DMS53 treated with DMSO at 0.1 percent for 48 hours (cell line): ENCODE results near the gene DAP.
"Not testable (repeated sequence)": the region's sequence is repeated elsewhere in the genome, so short reads cannot be mapped to it uniquely, and the experiment has no call there.

ENCODE experiments used
- DNase-seq: peaks from one replicate; lab custom pipeline; 2025; ENCODE audit not compliant: unreplicated experiment; lab: John Stamatoyannopoulos, UW

Gene DAP

DNA sequence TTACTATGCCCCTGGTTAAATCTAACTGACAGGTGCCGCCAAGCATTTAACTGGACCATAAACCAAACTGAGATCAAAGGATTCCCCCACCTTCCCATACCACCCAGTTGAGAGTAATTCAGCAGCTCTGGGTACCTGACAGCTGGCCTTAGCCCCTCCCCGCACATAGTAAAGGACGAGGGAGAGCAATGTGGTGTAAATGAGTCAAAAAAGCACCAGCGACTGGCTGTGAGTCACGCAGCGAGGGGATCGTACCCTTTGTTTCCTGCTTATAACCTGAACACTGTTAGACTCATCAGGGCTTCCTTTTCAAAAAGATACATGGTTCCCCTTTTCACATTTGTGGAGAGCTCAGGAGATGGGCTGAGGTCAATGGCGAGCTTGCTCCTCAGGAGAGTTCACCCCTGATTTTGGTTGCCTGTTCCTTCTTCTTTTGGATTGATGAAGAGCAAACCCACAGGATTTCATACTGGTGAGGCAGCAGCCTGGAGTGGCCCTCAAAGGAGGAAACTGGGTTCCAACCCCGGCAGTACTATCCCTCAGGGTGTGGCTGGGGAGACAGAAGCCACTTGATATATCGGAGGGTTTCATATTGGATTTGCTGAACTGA is 125.7 kb downstream of the DAP start:
- DNase-seq: no peak

DNA sequence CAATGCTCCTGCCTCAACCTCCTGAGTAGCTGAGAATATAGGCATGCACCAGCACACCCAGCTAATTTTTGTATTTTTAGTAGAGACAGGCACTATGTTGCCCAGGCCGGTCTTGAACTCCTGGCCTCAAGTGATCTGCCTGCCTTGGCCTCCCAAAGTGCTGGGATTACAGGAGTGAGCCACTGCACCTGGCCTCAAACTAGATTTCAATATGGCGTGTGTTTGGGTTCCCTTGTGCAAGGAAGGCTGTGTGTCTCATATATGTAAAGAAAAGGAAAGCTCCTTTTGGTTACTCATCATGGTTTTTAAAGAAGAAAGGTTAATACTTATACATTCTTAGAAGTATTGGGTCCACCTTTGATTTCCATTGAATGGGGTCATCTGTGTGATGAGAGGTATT is 126.5 kb downstream of the DAP start:
- no peak for DNase-seq

DNA sequence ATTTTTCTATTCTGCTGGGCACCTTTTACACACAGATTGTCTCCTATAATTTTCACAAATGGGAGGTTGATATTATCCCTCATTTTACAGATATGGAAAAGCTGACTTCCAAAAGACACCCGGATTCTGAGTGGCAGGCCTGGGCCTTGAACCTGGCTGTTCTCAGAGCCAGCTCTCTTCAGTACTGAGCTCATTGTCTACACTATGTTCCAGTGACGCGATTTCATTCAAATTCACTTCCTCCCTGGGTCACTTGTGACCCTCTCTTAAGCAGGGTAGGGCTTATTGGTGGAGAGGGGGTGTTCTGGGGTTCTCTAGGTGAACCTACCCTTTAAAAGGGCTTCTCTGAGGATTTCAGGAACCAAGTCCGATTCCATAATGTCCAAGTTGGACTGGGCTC is 127.0 kb downstream of the DAP start:
- no peak for DNase-seq

DNA sequence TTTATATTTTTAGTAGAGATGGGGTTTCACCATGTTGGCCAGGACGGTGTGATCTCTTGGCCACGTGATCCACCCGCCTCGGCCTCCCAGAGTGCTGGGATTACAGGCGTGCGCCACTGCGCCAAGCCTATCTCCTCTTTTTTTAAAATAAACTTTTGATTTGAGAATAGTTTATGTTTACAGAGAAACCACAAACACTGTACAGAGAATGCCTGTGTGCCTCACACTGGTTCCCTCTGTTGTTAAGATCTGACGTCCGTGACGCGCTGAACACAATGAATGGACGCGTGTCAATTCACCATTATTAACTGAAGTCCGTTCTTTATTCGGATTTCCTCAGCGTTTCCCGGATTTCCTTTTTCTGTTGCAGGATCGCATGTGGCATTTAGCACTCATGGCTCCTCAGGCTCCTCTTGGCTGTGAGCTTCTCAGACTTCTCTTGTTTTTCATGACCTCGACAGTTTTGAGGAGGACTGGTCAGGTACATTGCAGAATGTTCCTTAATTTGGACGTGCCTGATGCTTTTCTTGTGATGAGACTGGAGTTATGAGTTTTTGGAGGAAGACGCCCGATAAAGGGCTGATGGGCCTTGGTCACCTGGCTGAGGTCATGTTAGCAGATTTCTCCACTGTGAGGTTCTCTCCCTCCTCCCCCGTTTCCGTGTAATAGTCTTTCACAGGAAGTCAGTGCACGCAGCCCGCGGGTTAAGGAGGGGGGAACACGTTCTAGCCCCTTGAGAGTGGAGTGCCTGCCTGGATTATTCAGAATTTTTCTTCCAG is 127.6 kb downstream of the DAP start:
- DNase-seq: no peak

DNA sequence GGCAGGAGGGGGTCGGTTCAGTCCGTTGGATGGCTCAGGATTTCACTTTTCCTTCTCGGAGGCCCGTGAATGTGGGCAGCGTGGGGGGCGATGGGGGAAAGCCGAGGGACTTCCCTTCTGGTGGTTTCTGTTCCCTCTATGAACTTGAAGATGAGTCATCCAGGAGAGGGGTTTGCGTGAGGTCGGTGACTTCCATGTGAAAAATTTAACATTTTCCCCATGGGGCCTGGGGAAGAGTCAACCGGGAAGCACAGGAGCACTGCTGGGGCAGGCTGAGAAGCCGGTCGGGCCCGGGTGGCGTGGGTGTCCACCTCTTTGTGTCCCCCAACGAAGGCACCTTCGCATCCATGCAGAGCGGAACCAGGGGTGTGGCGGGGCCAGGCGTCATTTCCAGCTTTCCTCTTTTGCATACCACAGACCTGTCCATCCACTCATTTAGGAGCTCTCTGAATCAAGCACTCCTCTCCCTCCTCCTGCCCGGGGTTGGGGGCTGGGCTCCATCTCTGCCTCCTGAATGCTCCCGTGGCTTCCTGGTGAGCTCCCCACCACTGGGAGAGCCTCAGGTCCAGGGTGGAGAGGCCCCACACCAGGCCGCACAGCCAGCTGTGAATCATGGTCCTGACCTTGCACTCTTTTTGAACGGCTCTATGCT is 128.8 kb downstream of the DAP start:
- no peak for DNase-seq

DNA sequence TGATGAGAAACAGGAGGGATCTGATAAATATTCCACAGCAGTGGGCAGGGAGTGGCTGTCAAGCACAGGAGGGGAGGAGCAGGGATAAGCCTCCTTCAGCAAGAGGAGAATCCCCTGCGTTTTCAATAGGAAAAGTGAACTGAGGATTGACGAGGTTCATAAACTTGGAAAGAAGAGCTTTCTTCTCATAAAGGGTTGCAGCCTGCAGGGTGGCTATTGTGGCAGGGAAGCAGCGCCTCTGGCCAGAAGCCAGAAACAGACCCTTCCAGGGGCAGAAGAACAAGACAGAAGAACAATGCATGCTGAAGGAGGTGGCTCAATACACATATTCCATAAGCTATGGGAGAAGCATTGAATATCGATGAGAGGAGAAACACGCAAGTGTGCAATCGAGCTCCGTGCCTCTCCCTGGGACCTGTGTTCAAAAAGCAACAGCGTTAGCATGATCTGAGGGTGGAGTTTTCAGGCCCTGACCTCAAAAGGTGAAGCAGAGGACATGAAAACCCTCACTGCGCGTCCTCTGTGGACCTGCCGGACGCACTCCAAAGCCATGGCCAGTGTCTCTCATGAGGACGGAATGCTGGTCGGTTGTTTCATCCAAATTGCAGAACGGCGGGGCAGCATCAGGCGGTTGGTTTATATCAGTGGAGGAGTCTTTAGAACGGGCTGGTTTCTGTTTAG is 129.6 kb downstream of the DAP start:
- no peak for DNase-seq

DNA sequence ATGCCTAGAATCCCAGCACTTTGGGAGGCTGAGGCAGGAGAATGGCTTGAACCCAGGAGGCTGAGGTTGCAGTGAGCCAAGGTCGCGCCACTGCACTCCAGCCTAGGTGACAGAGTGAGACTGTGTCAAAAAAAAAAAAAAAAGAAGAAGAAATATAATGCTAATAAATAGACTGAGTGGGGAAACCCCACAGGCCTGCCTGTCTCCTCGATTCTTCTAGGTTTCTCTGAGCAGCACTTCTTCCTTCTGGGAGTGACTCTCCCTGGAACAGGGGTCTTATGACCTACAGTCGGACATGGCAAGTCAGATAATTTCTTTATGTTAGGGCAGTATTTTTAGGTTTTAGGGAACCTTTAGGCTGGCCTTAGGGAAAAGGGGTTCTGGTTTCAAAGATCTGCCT is 130.3 kb downstream of the DAP start:
- not testable (repeated sequence) for DNase-seq

DNA sequence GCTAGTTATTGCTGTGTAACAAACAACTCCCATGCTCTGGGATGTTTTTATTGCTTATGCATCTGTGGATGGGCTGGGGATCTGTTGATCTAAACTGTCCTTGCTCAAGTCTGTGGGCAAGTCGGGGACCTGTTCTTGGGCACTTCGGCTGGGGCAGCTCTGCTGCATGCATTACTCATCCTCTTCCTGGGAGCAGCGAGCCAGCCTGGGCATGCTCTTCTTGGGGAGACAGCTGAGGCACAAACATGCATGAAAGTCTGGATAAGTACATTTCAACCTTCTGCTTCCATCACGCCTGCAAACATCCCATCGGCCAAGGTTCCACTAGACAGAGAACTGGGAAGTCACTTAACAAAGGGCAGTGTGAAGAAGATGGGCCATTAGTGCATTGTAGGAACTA is 130.9 kb downstream of the DAP start:
- DNase-seq: no peak

DNA sequence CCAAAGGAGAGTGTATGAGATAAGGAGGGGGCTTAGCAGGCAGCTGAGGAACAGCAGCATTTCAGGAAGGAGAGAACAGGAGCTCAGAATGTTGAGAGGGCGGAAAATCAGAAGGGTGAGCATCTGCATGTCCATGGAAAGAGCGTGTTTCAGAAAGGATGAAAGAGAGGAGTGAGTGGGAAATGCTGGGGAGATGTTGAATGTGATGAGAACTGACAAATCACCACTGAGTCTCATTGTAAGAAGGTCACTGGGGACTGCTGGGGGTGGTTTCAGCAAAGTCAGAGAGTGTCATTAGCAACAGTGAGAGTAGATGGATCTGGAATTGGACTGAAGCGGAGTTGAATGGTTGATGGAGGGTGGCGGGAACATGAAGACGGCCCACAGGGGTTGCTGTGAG is 131.4 kb downstream of the DAP start:
- no peak for DNase-seq
